HEK293 (cell line): Measurements from ENCODE around the gene TNFRSF13B.

Source experiments
- CTCF ChIA-PET: fragments of 350-600 bp; formaldehyde crosslinking; extraction: SDS; loops from one replicate; lab custom pipeline; 2021; ENCODE audit warnings: antibody characterized with exemption; lab: Yijun Ruan, JAX
- POLR2A ChIA-PET: fragments of 300-600 bp; formaldehyde crosslinking; extraction: SDS; loops from one replicate; lab custom pipeline; 2020; ENCODE audit warnings: antibody characterized with exemption, inconsistent platforms; lab: Yijun Ruan, JAX
- H3K27ac ChIP-seq: fragments of 200-500 bp; sonication (Bioruptor generic); 2 replicates; pipeline ENCODE4 v1.5.1; 2014; ENCODE audit warnings: low read depth, low read length, control low read depth, inconsistent platforms; ENCODE audit errors: extremely low read depth
- H3K36me3 ChIP-seq, 2 experiments: fragments of 200-500 bp in 1 of 2; sonication (Bioruptor generic) in 1 of 2; 1 replicate in 1 of 2; 2 replicates in 1 of 2; pipeline ENCODE4 v1.5.1; 2014 to 2017; ENCODE audit warnings: inconsistent platforms in 2 of 2, low read length in 2 of 2; ENCODE audit not compliant: control insufficient read depth in 2 of 2, insufficient read depth in 1 of 2
- H3K4me1 ChIP-seq: fragments of 200-500 bp; sonication (Bioruptor generic); 2 replicates; pipeline ENCODE4 v1.5.1; 2014; ENCODE audit warnings: mild to moderate bottlenecking, low read length, inconsistent platforms; ENCODE audit not compliant: control insufficient read depth, insufficient read depth
- H3K4me3 ChIP-seq: 2 replicates; pipeline ENCODE4 v1.5.1; 2011; ENCODE audit warnings: low read depth, mild to moderate bottlenecking, control low read depth, low read length, moderate library complexity
- H3K9me3 ChIP-seq: fragments of 200-500 bp; sonication (Bioruptor generic); 2 replicates; pipeline ENCODE4 v1.5.1; 2014; ENCODE audit warnings: low read depth, low read length, inconsistent platforms; ENCODE audit not compliant: control insufficient read depth, insufficient read depth
- BCL11A ChIP-seq: fragments of 450-650 bp; formaldehyde crosslinking; IDR thresholded peaks from 2 replicates; pipeline ENCODE4 v1.5.1; 2016; ENCODE audit warnings: low read depth, missing biosample characterization, missing genetic modification characterization
- GLI2 ChIP-seq: fragments of 450-650 bp; formaldehyde crosslinking; IDR thresholded peaks from 2 replicates; pipeline ENCODE4; 2017; ENCODE audit warnings: missing biosample characterization, missing genetic modification characterization, low read depth, borderline replicate concordance
- HOXD13 ChIP-seq: sonication (generic); formaldehyde crosslinking; IDR thresholded peaks from 2 replicates; pipeline ENCODE4 v1.8.0; 2022; ENCODE audit warnings: missing genetic modification reagents, borderline replicate concordance
- SP3 ChIP-seq: fragments of 450-650 bp; formaldehyde crosslinking; IDR thresholded peaks from 2 replicates; pipeline ENCODE4 v1.5.1; 2016; ENCODE audit warnings: missing biosample characterization, missing genetic modification characterization
- SP7 ChIP-seq: fragments of 450-650 bp; formaldehyde crosslinking; IDR thresholded peaks from 2 replicates; pipeline ENCODE4 v1.5.1; 2016; ENCODE audit warnings: missing biosample characterization, missing genetic modification characterization
- ZFHX2 ChIP-seq: fragments of 450-650 bp; formaldehyde crosslinking; conservative IDR thresholded peaks from 2 replicates; pipeline ENCODE4 v1.5.1; 2016; ENCODE audit warnings: missing biosample characterization, missing genetic modification characterization
- ZFP3 ChIP-seq: fragments of 450-650 bp; formaldehyde crosslinking; IDR thresholded peaks from 2 replicates; pipeline ENCODE4 v1.5.1; 2016; ENCODE audit warnings: low read depth, missing biosample characterization, missing genetic modification characterization
- ZFP37 ChIP-seq: fragments of 450-650 bp; formaldehyde crosslinking; IDR thresholded peaks from 2 replicates; pipeline ENCODE4 v1.5.1; 2016; ENCODE audit warnings: missing biosample characterization, missing genetic modification characterization
- ZNF114 ChIP-seq: fragments of 450-650 bp; formaldehyde crosslinking; IDR thresholded peaks from 2 replicates; pipeline ENCODE4 v1.5.0; 2017; ENCODE audit warnings: missing biosample characterization, missing genetic modification characterization
- ZNF146 ChIP-seq: fragments of 450-650 bp; formaldehyde crosslinking; IDR thresholded peaks from 2 replicates; pipeline ENCODE4 v1.5.1; 2016; ENCODE audit warnings: missing biosample characterization, missing genetic modification characterization
- ZNF24 ChIP-seq: fragments of 450-650 bp; formaldehyde crosslinking; IDR thresholded peaks from 2 replicates; pipeline ENCODE4 v1.5.1; 2016; ENCODE audit warnings: missing biosample characterization, missing genetic modification characterization
- ZNF311 ChIP-seq: fragments of 450-650 bp; formaldehyde crosslinking; IDR thresholded peaks from 2 replicates; pipeline ENCODE4 v1.5.1; 2017; ENCODE audit warnings: missing biosample characterization, missing genetic modification characterization, borderline replicate concordance
- ZNF37A ChIP-seq: fragments of 450-650 bp; IDR thresholded peaks from 2 replicates; pipeline ENCODE4 v1.5.1; 2018; ENCODE audit warnings: missing biosample characterization, missing genetic modification characterization
- ZNF426 ChIP-seq: fragments of 450-650 bp; formaldehyde crosslinking; IDR thresholded peaks from 2 replicates; pipeline ENCODE4 v1.5.1; 2017; ENCODE audit warnings: missing biosample characterization, missing genetic modification characterization, mild to moderate bottlenecking, inconsistent platforms, moderate library complexity
- ZNF433 ChIP-seq: fragments of 450-650 bp; formaldehyde crosslinking; IDR thresholded peaks from 2 replicates; pipeline ENCODE4 v1.5.1; 2016; ENCODE audit warnings: missing biosample characterization, missing genetic modification characterization, low read depth
- ZNF449 ChIP-seq: fragments of 450-650 bp; formaldehyde crosslinking; IDR thresholded peaks from 2 replicates; pipeline ENCODE4 v1.5.1; 2017; ENCODE audit warnings: missing biosample characterization, mild to moderate bottlenecking, missing genetic modification characterization, moderate library complexity
- ZNF48 ChIP-seq: fragments of 450-650 bp; formaldehyde crosslinking; IDR thresholded peaks from 2 replicates; pipeline ENCODE4 v1.5.1; 2016; ENCODE audit warnings: missing biosample characterization, missing genetic modification characterization
- ZNF560 ChIP-seq: fragments of 450-650 bp; formaldehyde crosslinking; IDR thresholded peaks from 2 replicates; pipeline ENCODE4 v1.5.1; 2017; ENCODE audit warnings: missing biosample characterization, missing genetic modification characterization, borderline replicate concordance
- ZNF639 ChIP-seq: fragments of 450-650 bp; formaldehyde crosslinking; IDR thresholded peaks from 2 replicates; pipeline ENCODE4 v1.5.1; 2016; ENCODE audit warnings: missing biosample characterization, missing genetic modification characterization
- ZNF776 ChIP-seq: fragments of 450-650 bp; formaldehyde crosslinking; IDR thresholded peaks from 2 replicates; pipeline ENCODE4 v1.5.0; 2017; ENCODE audit warnings: missing biosample characterization, missing genetic modification characterization, borderline replicate concordance
- TF ChIP-seq, protein P1 (sequence below): fragments of 450-650 bp; formaldehyde crosslinking; optimal IDR thresholded peaks from 2 replicates; pipeline ENCODE3; 2016; ENCODE audit warnings: missing biosample characterization, mild to moderate bottlenecking, missing genetic modification characterization
- TF ChIP-seq, protein P2 (sequence below): fragments of 450-650 bp; formaldehyde crosslinking; IDR thresholded peaks from 2 replicates; pipeline ENCODE4 v1.5.1; 2016; ENCODE audit warnings: missing biosample characterization, missing genetic modification characterization

TNFRSF13B gene

GRCh38 chr17:16929757-16930520 is 42.0 kb downstream of the TNFRSF13B start (continued):
- no peak for TF ChIP-seq ZNF433

DNA sequence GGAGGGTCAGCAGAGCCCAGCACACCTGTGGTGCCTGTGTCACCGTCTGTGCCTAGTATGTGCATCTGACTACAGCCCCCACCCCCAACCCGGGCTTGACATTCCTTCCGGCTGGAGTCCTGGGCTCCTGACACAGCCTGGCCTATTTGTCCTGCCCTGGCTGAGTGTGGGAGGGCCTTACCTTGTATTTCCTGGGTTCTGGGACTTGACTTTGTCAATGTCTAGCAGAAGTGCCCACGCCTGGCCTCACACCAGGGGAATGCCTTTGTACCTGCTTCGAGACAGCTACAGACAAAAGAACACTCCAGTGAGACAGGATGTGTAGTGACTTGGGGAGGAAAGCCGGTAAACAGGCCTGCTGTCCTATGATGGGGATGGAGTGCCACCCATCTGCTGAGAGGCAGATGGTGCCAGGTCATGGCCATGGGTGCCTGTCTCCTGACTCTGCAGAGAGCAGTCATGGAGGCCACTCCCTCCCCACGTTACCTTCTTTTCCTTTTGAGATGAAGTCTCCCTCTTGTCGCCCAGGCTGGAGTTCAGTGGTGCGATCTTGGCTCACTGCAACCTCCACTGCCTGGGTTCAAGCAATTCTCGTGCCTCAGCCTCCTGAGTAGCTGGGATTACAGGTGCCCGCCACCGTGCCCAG is 42.8 kb downstream of the TNFRSF13B start:
- H3K9me3 ChIP-seq = no peaks in the 10 kb centered on the region
- no peaks in the 10 kb centered on the region for H3K4me1 ChIP-seq
- no peak overlapping the region for H3K4me3 ChIP-seq
- no peak overlapping the region for H3K27ac ChIP-seq
- CTCF ChIA-PET = no interaction called here
- no peaks in the 10 kb centered on the region for H3K36me3 ChIP-seq
- no peak for TF ChIP-seq ZNF426 (tag by site-specific recombination)
- TF ChIP-seq ZFHX2 (tag by site-specific recombination) = no peak
- no peak for TF ChIP-seq HOXD13 (CRISPR knock-in tag)
- no peak for TF ChIP-seq ZNF449 (tag by site-specific recombination)
- no peak for TF ChIP-seq BCL11A (tag by site-specific recombination)
- TF ChIP-seq SP7 = no peak
- TF ChIP-seq ZNF37A (tag by site-specific recombination) = no peak
- TF ChIP-seq ZFP37 (tag by site-specific recombination) = no peak
- no peak for TF ChIP-seq ZNF114 (tag by site-specific recombination)
- no peak for TF ChIP-seq ZNF48 (tag by site-specific recombination)
- TF ChIP-seq ZNF776 = no peak
- TF ChIP-seq, protein P1, sequence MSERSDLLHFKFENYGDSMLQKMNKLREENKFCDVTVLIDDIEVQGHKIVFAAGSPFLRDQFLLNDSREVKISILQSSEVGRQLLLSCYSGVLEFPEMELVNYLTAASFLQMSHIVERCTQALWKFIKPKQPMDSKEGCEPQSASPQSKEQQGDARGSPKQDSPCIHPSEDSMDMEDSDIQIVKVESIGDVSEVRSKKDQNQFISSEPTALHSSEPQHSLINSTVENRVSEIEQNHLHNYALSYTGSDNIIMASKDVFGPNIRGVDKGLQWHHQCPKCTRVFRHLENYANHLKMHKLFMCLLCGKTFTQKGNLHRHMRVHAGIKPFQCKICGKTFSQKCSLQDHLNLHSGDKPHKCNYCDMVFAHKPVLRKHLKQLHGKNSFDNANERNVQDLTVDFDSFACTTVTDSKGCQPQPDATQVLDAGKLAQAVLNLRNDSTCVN (tag by site-specific recombination) = no peak
- TF ChIP-seq, protein P2, sequence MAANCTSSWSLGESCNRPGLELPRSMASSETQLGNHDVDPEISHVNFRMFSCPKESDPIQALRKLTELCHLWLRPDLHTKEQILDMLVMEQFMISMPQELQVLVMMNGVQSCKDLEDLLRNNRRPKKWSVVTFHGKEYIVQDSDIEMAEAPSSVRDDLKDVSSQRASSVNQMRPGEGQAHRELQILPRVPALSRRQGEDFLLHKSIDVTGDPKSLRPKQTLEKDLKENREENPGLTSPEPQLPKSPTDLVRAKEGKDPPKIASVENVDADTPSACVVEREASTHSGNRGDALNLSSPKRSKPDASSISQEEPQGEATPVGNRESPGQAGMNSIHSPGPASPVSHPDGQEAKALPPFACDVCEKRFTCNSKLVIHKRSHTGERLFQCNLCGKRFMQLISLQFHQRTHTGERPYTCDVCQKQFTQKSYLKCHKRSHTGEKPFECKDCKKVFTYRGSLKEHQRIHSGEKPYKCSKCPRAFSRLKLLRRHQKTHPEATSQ = no peak
- POLR2A ChIA-PET = no interaction called here

- no peaks in the 10 kb centered on the region for H3K4me1 ChIP-seq
- POLR2A ChIA-PET = no interaction called here
- no peak overlapping the region for H3K27ac ChIP-seq
- TF ChIP-seq ZNF560 (tag by site-specific recombination) = no peak
- TF ChIP-seq ZNF311 (tag by site-specific recombination) = no peak
- no peak for TF ChIP-seq ZNF24 (tag by site-specific recombination)
- TF ChIP-seq GLI2 (tag by site-specific recombination) = no peak
- TF ChIP-seq ZFP3 (tag by site-specific recombination) = no peak
- TF ChIP-seq ZNF639 (tag by site-specific recombination) = no peak
- TF ChIP-seq SP3 (tag by site-specific recombination) = no peak
- TF ChIP-seq ZNF146 (tag by site-specific recombination) = no peak
- TF ChIP-seq, all 188 proteins: peak for 0
- no peak overlapping the region for H3K4me3 ChIP-seq
- H3K36me3 ChIP-seq = no peaks in the 10 kb centered on the region
- CTCF ChIA-PET = no interaction called here
- no peaks in the 10 kb centered on the region for H3K9me3 ChIP-seq
Measured at GRCh38 chr17:16928406-16929034, 43.4 kb downstream of the TNFRSF13B start.
